Neural progenitor cell (in vitro differentiated cells): ENCODE results near the gene DNAAF5.

Experiments
- CTCF ChIP-seq: fragments of 200-600 bp; sonication (generic); IDR thresholded peaks from 2 replicates; pipeline ENCODE4 v1.5.1; 2017; ENCODE audit warnings: antibody characterized with exemption, mild to moderate bottlenecking
- EZH2 ChIP-seq: fragments of 200-600 bp; sonication (generic); IDR thresholded peaks from 2 replicates; pipeline ENCODE4 v1.6.1; 2017; ENCODE audit warnings: antibody characterized with exemption, mild to moderate bottlenecking, moderate library complexity

DNA sequence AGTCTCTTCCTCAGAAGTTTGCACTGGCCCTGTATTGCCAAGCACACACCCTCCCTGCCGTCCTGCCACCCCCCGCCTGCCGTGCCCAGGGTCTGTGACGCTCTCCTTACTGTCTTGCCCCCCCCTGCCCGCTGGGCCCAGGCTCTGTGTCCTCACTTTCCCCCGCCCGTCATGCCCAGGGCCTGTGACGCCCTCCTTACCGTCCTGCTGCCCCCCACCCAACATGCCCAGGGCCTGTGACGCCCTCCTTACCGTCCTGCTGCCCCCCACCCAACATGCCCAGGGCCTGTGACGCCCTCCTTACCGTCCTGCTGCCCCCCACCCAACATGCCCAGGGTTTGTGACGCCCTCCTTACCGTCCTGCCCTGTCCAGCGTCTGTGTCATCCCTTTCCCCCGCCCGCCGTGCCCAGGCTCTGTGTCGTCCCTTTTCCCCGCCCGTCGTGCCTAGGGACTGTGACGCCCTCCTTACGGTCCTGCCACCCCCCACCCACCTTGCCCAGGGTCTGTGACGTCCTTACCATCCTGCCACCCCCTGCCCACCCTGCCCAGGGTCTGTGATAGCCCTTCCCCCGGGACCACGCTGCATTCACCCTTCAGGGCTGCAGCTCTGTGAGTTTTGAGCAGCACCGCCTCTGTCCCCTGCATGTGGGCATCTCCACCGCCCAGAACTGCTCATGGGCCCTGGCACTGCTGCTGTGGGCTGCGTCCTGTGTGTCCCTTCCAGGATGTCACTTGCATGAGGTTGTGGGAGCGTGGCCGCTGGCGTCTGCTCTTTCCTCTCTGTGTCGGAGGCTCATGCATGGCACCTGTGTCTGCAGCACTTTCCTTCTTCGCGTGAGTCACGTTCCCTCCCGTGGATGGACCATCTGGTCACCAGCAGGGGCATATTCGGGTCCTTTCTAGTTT is 19.9 kb downstream of the DNAAF5 start:
- TF ChIP-seq CTCF = no peak
- TF ChIP-seq EZH2 = no peak
